H9 (cell line): ENCODE results near the gene TNIK. TPM values are rescaled to one million over a fixed set of nuclear protein-coding genes. Genes with fewer than 3 reads are reported as not detected.

ENCODE experiments used
- DNase-seq: peaks from one replicate; pipeline ENCODE4 v3.0.0-alpha.2; 2017
- H2AFZ ChIP-seq: one replicate; pipeline ENCODE4 v1.6.1; 2013; ENCODE audit warnings: mild to moderate bottlenecking, low read length, control low read depth, moderate library complexity
- H2AK5ac ChIP-seq: 2 replicates; pipeline ENCODE4 v1.6.1; 2013; ENCODE audit warnings: low read length, control low read depth, mixed read lengths; ENCODE audit not compliant: insufficient read length
- H2BK120ac ChIP-seq: one replicate; pipeline ENCODE4 v1.6.1; 2013; ENCODE audit warnings: low read depth, mild to moderate bottlenecking, low read length, control low read depth, inconsistent platforms; ENCODE audit not compliant: poor library complexity, severe bottlenecking
- H2BK12ac ChIP-seq: 2 replicates; pipeline ENCODE4 v1.6.1; 2013; ENCODE audit warnings: low read length, control low read depth, mixed read lengths, low read depth; ENCODE audit not compliant: insufficient read length
- H2BK15ac ChIP-seq: 2 replicates; pipeline ENCODE4 v1.6.1; 2013; ENCODE audit warnings: low read depth, low read length, control low read depth
- H2BK20ac ChIP-seq: one replicate; pipeline ENCODE4 v1.6.1; 2013; ENCODE audit warnings: low read depth, mild to moderate bottlenecking, low read length, control low read depth, inconsistent platforms; ENCODE audit not compliant: poor library complexity, severe bottlenecking
- H2BK5ac ChIP-seq: 2 replicates; pipeline ENCODE4 v1.6.1; 2013; ENCODE audit warnings: low read length, control low read depth, mixed read lengths; ENCODE audit not compliant: insufficient read length
- H3K14ac ChIP-seq: 2 replicates; pipeline ENCODE4 v1.6.1; 2013; ENCODE audit warnings: low read length, control low read depth; ENCODE audit not compliant: insufficient read depth
- H3K18ac ChIP-seq: 2 replicates; pipeline ENCODE4 v1.6.1; 2013; ENCODE audit warnings: low read depth, mild to moderate bottlenecking, mixed read lengths, low read length, control low read depth; ENCODE audit not compliant: insufficient read length
- H3K23ac ChIP-seq: 2 replicates; pipeline ENCODE4 v1.6.1; 2013; ENCODE audit warnings: low read length, control low read depth, mixed read lengths, low read depth; ENCODE audit not compliant: insufficient read length
- H3K23me2 ChIP-seq: 2 replicates; pipeline ENCODE4 v1.6.1; 2013; ENCODE audit warnings: low read depth, mild to moderate bottlenecking, mixed read lengths, low read length, control low read depth; ENCODE audit not compliant: insufficient read length, poor library complexity, severe bottlenecking
- H3K27ac ChIP-seq: 2 replicates; pipeline ENCODE4 v1.5.1; 2013; ENCODE audit warnings: low read length, control low read depth, mixed read lengths, low read depth; ENCODE audit not compliant: insufficient read length
- H3K27me3 ChIP-seq: 2 replicates; pipeline ENCODE4 v1.6.1; 2013; ENCODE audit warnings: low read length, control low read depth, inconsistent platforms; ENCODE audit not compliant: insufficient read depth
- H3K4ac ChIP-seq: 2 replicates; pipeline ENCODE4 v1.6.1; 2013; ENCODE audit warnings: low read depth, mild to moderate bottlenecking, control low read depth, inconsistent platforms, low read length, moderate library complexity
- H3K4me1 ChIP-seq: 2 replicates; pipeline ENCODE4 v1.6.1; 2013; ENCODE audit warnings: low read length, control low read depth, inconsistent platforms; ENCODE audit not compliant: insufficient read depth
- H3K4me2 ChIP-seq: 2 replicates; pipeline ENCODE4 v1.6.1; 2013; ENCODE audit warnings: low read length, control low read depth, mixed read lengths; ENCODE audit not compliant: insufficient read length, insufficient read depth
- H3K56ac ChIP-seq: 2 replicates; pipeline ENCODE4 v1.6.1; 2013; ENCODE audit warnings: low read depth, mild to moderate bottlenecking, mixed read lengths, low read length, control low read depth; ENCODE audit not compliant: insufficient read length
- H3K79me1 ChIP-seq: 2 replicates; pipeline ENCODE4 v1.6.1; 2013; ENCODE audit warnings: low read depth, mild to moderate bottlenecking, moderate library complexity, low read length, control low read depth, inconsistent platforms; ENCODE audit not compliant: insufficient read depth, poor library complexity, severe bottlenecking
- H3K79me2 ChIP-seq: 2 replicates; pipeline ENCODE4 v1.6.1; 2013; ENCODE audit warnings: low read length, control low read depth, inconsistent platforms; ENCODE audit not compliant: insufficient read depth
- H3K9ac ChIP-seq: 2 replicates; pipeline ENCODE4 v1.6.1; 2013; ENCODE audit warnings: low read length, control low read depth, mixed read lengths; ENCODE audit not compliant: insufficient read length; ENCODE audit errors: extremely low read depth
- H3K9me3 ChIP-seq: one replicate; pipeline ENCODE4 v1.6.1; 2013; ENCODE audit warnings: low read depth, low read length, inconsistent platforms; ENCODE audit not compliant: control insufficient read depth
- H3T11ph ChIP-seq: one replicate; pipeline ENCODE4 v1.6.1; 2013; ENCODE audit warnings: mild to moderate bottlenecking, low read length, control low read depth, inconsistent platforms
- H4K20me1 ChIP-seq: one replicate; pipeline ENCODE4 v1.6.1; 2013; ENCODE audit not compliant: control insufficient read depth, insufficient read length, insufficient read depth
- H4K5ac ChIP-seq: 2 replicates; pipeline ENCODE4 v1.6.1; 2013; ENCODE audit warnings: low read depth, mild to moderate bottlenecking, mixed read lengths, low read length, control low read depth; ENCODE audit not compliant: insufficient read length
- H4K8ac ChIP-seq: replicated peaks from 2 replicates; pipeline ENCODE4 v1.6.1; 2013; ENCODE audit warnings: low read length, control low read depth, mixed read lengths, low read depth; ENCODE audit not compliant: insufficient read length
- H4K91ac ChIP-seq: 2 replicates; pipeline ENCODE4 v1.6.1; 2013; ENCODE audit warnings: low read depth, mild to moderate bottlenecking, moderate library complexity, mixed read lengths, low read length, control low read depth; ENCODE audit not compliant: insufficient read length
- H3K27ac Mint-ChIP-seq, 3 experiments: 2 replicates in 2 of 3; 3 replicates in 1 of 3; pipeline ENCODE4 v1.8.0; 2020 to 2021; ENCODE audit warnings: mixed read lengths in 3 of 3, mild to moderate bottlenecking in 1 of 3, moderate library complexity in 1 of 3
- H3K27me3 Mint-ChIP-seq: 2 replicates; pipeline ENCODE4 v1.8.0; 2021; ENCODE audit warnings: low read depth, mild to moderate bottlenecking, moderate library complexity, mixed read lengths
- H3K36me3 Mint-ChIP-seq, 3 experiments: 2 replicates in 2 of 3; 3 replicates in 1 of 3; pipeline ENCODE4 v1.8.0; 2020 to 2021; ENCODE audit warnings: low read depth in 3 of 3, mixed read lengths in 3 of 3; ENCODE audit not compliant: insufficient read depth in 1 of 3
- H3K4me1 Mint-ChIP-seq, 2 experiments: 2 replicates each; pipeline ENCODE4 v1.8.0; 2020; ENCODE audit warnings: mixed read lengths in 2 of 2
- H3K4me3 Mint-ChIP-seq, 2 experiments: 2 replicates in 1 of 2; 3 replicates in 1 of 2; pipeline ENCODE4 v1.8.0; 2020 to 2021; ENCODE audit warnings: mild to moderate bottlenecking in 2 of 2, mixed read lengths in 2 of 2, moderate library complexity in 1 of 2
- H3K9me3 Mint-ChIP-seq, 2 experiments: 2 replicates in 1 of 2; 3 replicates in 1 of 2; pipeline ENCODE4 v1.8.0; 2020; ENCODE audit warnings: mild to moderate bottlenecking in 2 of 2, mixed read lengths in 2 of 2, moderate library complexity in 1 of 2
- WGBS: extraction: QIAGEN DNeasy Blood & Tissue Kit; methylation state at CpG from one replicate; pipeline ENCODE4 v1.1.7; 2013; ENCODE audit warnings: missing lambda C conversion rate, low lambda C conversion rate, mixed read lengths; ENCODE audit not compliant: insufficient read length; ENCODE audit errors: extremely low coverage; 5-methylcytosine and 5-hydroxymethylcytosine counted together
- total RNA-seq: library from RNA; stranded (reverse); gene quantifications from 2 replicates; pipeline ENCODE4 v1.2.1, GENCODE V29; 2021
- TF ChIP-seq, protein P1 (sequence below): fragments of 200-600 bp; sonication (generic); conservative IDR thresholded peaks from 3 replicates; pipeline ENCODE4 v1.8.0; 2021; ENCODE audit warnings: antibody characterized with exemption, mild to moderate bottlenecking

The TNIK gene
- total RNA-seq, 1 experiment from 2014 or later = 15.9 TPM

DNA sequence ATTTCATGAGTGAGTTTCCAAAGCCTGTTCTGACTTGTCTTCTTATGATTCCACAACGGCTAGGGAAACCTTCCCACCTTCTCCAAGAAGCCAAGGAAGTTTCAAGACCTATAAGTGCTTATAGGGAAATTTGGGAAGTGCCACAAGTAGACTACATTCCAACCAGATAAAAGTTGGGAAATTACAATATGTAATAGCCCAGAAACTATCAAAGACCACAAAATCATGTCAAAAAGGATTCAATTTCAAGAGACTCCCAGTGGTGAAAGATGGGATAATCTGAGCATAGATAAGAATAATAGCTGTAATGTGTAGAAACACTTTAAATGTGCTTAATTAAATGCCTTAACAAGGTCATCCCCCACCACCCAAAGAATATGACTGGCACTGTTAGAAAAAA, 264.5 kb downstream of the TNIK start:
- H3K4me1 ChIP-seq = no peaks in the 10 kb centered on the region
- H3K9me3 ChIP-seq = no peaks in the 10 kb centered on the region
- H3K56ac ChIP-seq = no peak overlapping the region
- H2AK5ac ChIP-seq = no peak overlapping the region
- H2BK120ac ChIP-seq = no peak overlapping the region
- WGBS = no CpG with 5 or more reads among the region's 1 CpG
- H3K27ac ChIP-seq = no peak overlapping the region
- no peak overlapping the region for H3K9ac ChIP-seq
- peaks cover 12% of the 10 kb centered on the region in 2 experiments for H3K4me1 Mint-ChIP-seq
- H3K4ac ChIP-seq = no peak overlapping the region
- H3K36me3 Mint-ChIP-seq = peaks cover 0 to 4% (median 0%) of the 10 kb centered on the region in 3 experiments; a peak in 2 of 7 replicates
- no peak overlapping the region for H3K18ac ChIP-seq
- no peaks in the 10 kb centered on the region for H3K79me2 ChIP-seq
- H4K91ac ChIP-seq = no peak overlapping the region
- no peak overlapping the region for H2BK12ac ChIP-seq
- H3K14ac ChIP-seq = no peak overlapping the region
- H3K27me3 Mint-ChIP-seq = no peaks in the 10 kb centered on the region
- H3T11ph ChIP-seq = no peak overlapping the region
- no peak overlapping the region for H3K4me3 Mint-ChIP-seq
- H4K20me1 ChIP-seq = no peaks in the 10 kb centered on the region
- no peaks in the 10 kb centered on the region for H3K79me1 ChIP-seq
- H3K27ac Mint-ChIP-seq = no peak overlapping the region
- H4K8ac ChIP-seq = no peak overlapping the region
- no peaks in the 10 kb centered on the region for H3K27me3 ChIP-seq
- no peak overlapping the region for H2BK15ac ChIP-seq
- H3K9me3 Mint-ChIP-seq = no peaks in the 10 kb centered on the region
- DNase-seq = no peak
- no peak overlapping the region for H3K23ac ChIP-seq
- H4K5ac ChIP-seq = no peak overlapping the region
- no peak overlapping the region for H2AFZ ChIP-seq
- no peak overlapping the region for H2BK20ac ChIP-seq
- no peak overlapping the region for H2BK5ac ChIP-seq
- TF ChIP-seq, protein P1, sequence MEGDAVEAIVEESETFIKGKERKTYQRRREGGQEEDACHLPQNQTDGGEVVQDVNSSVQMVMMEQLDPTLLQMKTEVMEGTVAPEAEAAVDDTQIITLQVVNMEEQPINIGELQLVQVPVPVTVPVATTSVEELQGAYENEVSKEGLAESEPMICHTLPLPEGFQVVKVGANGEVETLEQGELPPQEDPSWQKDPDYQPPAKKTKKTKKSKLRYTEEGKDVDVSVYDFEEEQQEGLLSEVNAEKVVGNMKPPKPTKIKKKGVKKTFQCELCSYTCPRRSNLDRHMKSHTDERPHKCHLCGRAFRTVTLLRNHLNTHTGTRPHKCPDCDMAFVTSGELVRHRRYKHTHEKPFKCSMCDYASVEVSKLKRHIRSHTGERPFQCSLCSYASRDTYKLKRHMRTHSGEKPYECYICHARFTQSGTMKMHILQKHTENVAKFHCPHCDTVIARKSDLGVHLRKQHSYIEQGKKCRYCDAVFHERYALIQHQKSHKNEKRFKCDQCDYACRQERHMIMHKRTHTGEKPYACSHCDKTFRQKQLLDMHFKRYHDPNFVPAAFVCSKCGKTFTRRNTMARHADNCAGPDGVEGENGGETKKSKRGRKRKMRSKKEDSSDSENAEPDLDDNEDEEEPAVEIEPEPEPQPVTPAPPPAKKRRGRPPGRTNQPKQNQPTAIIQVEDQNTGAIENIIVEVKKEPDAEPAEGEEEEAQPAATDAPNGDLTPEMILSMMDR = peak; percentile 54
- no peak overlapping the region for H3K4me2 ChIP-seq
- H3K23me2 ChIP-seq = no peaks in the 10 kb centered on the region
